H1 (cell line): ENCODE results near the gene HEPACAM.

Source experiments
- ASH2L ChIP-seq: fragments of 200-600, 300-600 bp; sonication (generic); IDR thresholded peaks from one replicate; pipeline ENCODE4 v1.7.1; 2017; ENCODE audit warnings: low read length
- CTCF ChIP-seq, 3 experiments: IDR thresholded peaks; 1 replicate in 2 of 3; 2 replicates in 1 of 3; pipeline versions ENCODE4 v1.5.1 to v1.6.1; 2011; ENCODE audit warnings: low read length in 3 of 3, mild to moderate bottlenecking in 3 of 3, inconsistent platforms in 2 of 3, low read depth in 1 of 3, moderate library complexity in 1 of 3; ENCODE audit not compliant: insufficient read depth in 1 of 3; ENCODE audit errors: control extremely low read depth in 1 of 3
- EP300 ChIP-seq, 2 experiments: IDR thresholded peaks; 1 replicate in 1 of 2; 2 replicates in 1 of 2; pipeline ENCODE4 v1.6.1; 2011 to 2012; ENCODE audit warnings: low read depth in 2 of 2, low read length in 2 of 2, mild to moderate bottlenecking in 2 of 2, borderline replicate concordance in 1 of 2, inconsistent platforms in 1 of 2, moderate library complexity in 1 of 2
- EZH2 ChIP-seq: fragments of 200-600 bp; sonication (generic); IDR thresholded peaks from 2 replicates; pipeline ENCODE4 v1.7.1; 2012; ENCODE audit warnings: low read depth, mild to moderate bottlenecking, moderate library complexity, low read length, inconsistent platforms; ENCODE audit not compliant: severe bottlenecking
- KDM5A ChIP-seq: fragments of 200-600 bp; IDR thresholded peaks from 2 replicates; pipeline ENCODE4 v1.7.1; 2012; ENCODE audit warnings: mild to moderate bottlenecking, low read length, inconsistent platforms, mixed read lengths
- POLR2AphosphoS5 ChIP-seq: IDR thresholded peaks from 2 replicates; pipeline ENCODE4 v1.6.1; 2011; ENCODE audit warnings: low read depth, low read length
- TCF12 ChIP-seq: IDR thresholded peaks from 2 replicates; pipeline ENCODE4 v1.6.1; 2011; ENCODE audit warnings: low read depth, mild to moderate bottlenecking, low read length
- YY1 ChIP-seq: IDR thresholded peaks from 2 replicates; pipeline ENCODE4 v1.6.1; 2011; ENCODE audit warnings: low read depth, mild to moderate bottlenecking, low read length

GRCh38 chr11:124982043-124982442, 46.2 kb upstream of the HEPACAM start:
- TF ChIP-seq YY1 (no peak), TCF12 (no peak), CTCF (IDR thresholded peaks at IDR 0.05; ENCODE audit: control extremely low read depth in 1 of 3, insufficient read depth in 1 of 3, low read depth in 1 of 3, low read length in 3 of 3) (no peak), POLR2AphosphoS5 (no peak), EP300 (IDR thresholded peaks at IDR 0.05; ENCODE audit: borderline replicate concordance in 1 of 2, low read depth in 2 of 2, low read length in 2 of 2) (no peak), ASH2L (no peak), KDM5A (no peak), EZH2 (no peak)
